ENCODE data around the gene C1QTNF9. TPM values are rescaled to one million over a fixed set of nuclear protein-coding genes. Genes with fewer than 3 reads are reported as not detected.

C1QTNF9 gene
- total RNA-seq, 1 experiment from 2014 or later = not detected

GRCh38 chr13:24360106-24360505, 50.7 kb downstream of the C1QTNF9 start:
- intact Hi-C loops (cut with micrococcal nuclease; ENCODE audit: unreplicated experiment) (no loop called here), in situ Hi-C loops (cut with HindIII; ENCODE audit: low pct_unique_long_range_greater_than_20kb, low sequenced_read_pairs) (no loop called here)
- ChIA-PET CTCF (no interaction called here), POLR2A (no interaction called here)
- Histone ChIP-seq H3K36me3 (ENCODE audit: control insufficient read depth, insufficient read depth, low read length) (no peaks in the 10 kb centered on the region), H3K9me3 (ENCODE audit: control insufficient read depth, insufficient read depth, low read depth, low read length) (no peaks in the 10 kb centered on the region), H3K27me3 (ENCODE audit: control insufficient read depth, insufficient read depth, low read length) (no peaks in the 10 kb centered on the region), H3K4me3 (ENCODE audit: low read depth in 2 of 2, low read length in 2 of 2) (no peak overlapping the region), H3K4me1 (ENCODE audit: control insufficient read depth, insufficient read depth, low read length) (no peaks in the 10 kb centered on the region), H3K27ac (ENCODE audit: low read length) (no peak overlapping the region)
- ATAC-seq = no peak
- no TSS peak for BruUV-seq (replicated peaks)
- TF ChIP-seq TCF7L2 (IDR thresholded peaks at IDR 0.05; ENCODE audit: low read depth, low read length) = no peak
- TF ChIP-seq POLR2AphosphoS5 (IDR thresholded peaks at IDR 0.05; ENCODE audit: low read depth, low read length) = no peak
- no peak for TF ChIP-seq CTCF (IDR thresholded peaks at IDR 0.05)
- TF ChIP-seq SIN3A (IDR thresholded peaks at IDR 0.05; ENCODE audit: borderline replicate concordance, insufficient read depth, low read depth, low read length) = no peak
- TF ChIP-seq, protein P1, sequence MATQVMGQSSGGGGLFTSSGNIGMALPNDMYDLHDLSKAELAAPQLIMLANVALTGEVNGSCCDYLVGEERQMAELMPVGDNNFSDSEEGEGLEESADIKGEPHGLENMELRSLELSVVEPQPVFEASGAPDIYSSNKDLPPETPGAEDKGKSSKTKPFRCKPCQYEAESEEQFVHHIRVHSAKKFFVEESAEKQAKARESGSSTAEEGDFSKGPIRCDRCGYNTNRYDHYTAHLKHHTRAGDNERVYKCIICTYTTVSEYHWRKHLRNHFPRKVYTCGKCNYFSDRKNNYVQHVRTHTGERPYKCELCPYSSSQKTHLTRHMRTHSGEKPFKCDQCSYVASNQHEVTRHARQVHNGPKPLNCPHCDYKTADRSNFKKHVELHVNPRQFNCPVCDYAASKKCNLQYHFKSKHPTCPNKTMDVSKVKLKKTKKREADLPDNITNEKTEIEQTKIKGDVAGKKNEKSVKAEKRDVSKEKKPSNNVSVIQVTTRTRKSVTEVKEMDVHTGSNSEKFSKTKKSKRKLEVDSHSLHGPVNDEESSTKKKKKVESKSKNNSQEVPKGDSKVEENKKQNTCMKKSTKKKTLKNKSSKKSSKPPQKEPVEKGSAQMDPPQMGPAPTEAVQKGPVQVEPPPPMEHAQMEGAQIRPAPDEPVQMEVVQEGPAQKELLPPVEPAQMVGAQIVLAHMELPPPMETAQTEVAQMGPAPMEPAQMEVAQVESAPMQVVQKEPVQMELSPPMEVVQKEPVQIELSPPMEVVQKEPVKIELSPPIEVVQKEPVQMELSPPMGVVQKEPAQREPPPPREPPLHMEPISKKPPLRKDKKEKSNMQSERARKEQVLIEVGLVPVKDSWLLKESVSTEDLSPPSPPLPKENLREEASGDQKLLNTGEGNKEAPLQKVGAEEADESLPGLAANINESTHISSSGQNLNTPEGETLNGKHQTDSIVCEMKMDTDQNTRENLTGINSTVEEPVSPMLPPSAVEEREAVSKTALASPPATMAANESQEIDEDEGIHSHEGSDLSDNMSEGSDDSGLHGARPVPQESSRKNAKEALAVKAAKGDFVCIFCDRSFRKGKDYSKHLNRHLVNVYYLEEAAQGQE (IDR thresholded peaks at IDR 0.05; ENCODE audit: insufficient read depth in 1 of 2, low read depth in 2 of 2, low read length in 1 of 2) = no peak
- no peak for DNase-seq (ENCODE audit: low read depth, low spot score)

DNA sequence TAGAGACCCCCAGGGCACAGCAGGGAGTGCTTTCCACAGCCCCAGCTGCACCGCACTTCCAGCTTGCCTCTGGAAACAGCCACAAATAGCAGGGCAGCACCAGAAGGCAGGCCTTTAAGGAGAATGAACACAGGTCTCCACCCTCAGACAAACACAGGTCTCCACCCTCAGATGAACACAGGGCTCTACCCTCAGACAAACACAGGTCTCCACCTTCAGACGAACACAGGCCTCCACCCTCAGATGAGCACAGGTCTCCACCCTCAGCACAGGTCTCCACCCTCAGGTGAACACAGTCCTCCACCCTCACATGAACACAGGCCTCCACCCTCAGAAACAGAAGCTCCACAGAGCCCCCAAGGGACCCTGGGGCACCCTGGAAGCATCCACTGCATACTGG, 51.7 kb downstream of the C1QTNF9 start:
- Histone ChIP-seq H3K4me1 (ENCODE audit: control insufficient read depth, insufficient read depth, low read length) (no peaks in the 10 kb centered on the region), H3K27ac (ENCODE audit: low read length) (no peak overlapping the region), H3K4me3 (ENCODE audit: low read depth in 2 of 2, low read length in 2 of 2) (no peak overlapping the region), H3K36me3 (ENCODE audit: control insufficient read depth, insufficient read depth, low read length) (no peaks in the 10 kb centered on the region), H3K9me3 (ENCODE audit: control insufficient read depth, insufficient read depth, low read depth, low read length) (no peaks in the 10 kb centered on the region), H3K27me3 (ENCODE audit: control insufficient read depth, insufficient read depth, low read length) (no peaks in the 10 kb centered on the region)
- no peak for TF ChIP-seq POLR2AphosphoS5 (IDR thresholded peaks at IDR 0.05; ENCODE audit: low read depth, low read length)
- TF ChIP-seq, protein P1 (IDR thresholded peaks at IDR 0.05; ENCODE audit: insufficient read depth in 1 of 2, low read depth in 2 of 2, low read length in 1 of 2) = no peak
- ATAC-seq (no peak), DNase-seq (ENCODE audit: low read depth, low spot score) (no peak)
- POLR2A ChIA-PET = no interaction called here
- in situ Hi-C loops (cut with HindIII; ENCODE audit: low pct_unique_long_range_greater_than_20kb, low sequenced_read_pairs) (no loop called here), intact Hi-C loops (cut with micrococcal nuclease; ENCODE audit: unreplicated experiment) (no loop called here)
- no TSS peak for BruUV-seq (replicated peaks)
- CTCF ChIA-PET = no interaction called here

Measured in Panc1 (cell line).